ENCODE data around the gene GGT7.
A peak's percentile ranks its signal among the peaks of the same experiment; 100 is the strongest.
"Not testable (repeated sequence)": the region's sequence is repeated elsewhere in the genome, so short reads cannot be mapped to it uniquely, and the experiment has no call there.

Gene GGT7

DNA sequence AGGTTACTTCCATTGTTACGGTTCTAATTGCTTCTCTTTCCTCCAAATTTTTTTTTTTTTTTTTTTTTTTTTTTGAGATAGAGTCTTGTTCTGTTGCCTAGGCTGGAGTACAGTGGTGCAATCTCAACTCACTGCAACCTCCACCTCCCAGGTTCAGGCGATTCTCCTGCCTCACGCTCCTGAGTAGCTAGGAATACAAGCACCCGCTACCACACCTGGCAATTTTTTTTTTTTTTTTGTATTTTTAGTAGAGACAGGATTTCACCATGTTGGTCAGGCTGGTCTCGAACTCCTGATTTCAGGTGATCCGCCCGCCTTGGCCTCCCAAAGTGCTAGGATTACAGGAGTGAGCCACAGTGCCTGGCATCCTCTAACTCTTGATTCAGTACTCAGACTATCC, 8.3 kb upstream of the GGT7 start:
- not testable (repeated sequence) for DNase-seq

DNA sequence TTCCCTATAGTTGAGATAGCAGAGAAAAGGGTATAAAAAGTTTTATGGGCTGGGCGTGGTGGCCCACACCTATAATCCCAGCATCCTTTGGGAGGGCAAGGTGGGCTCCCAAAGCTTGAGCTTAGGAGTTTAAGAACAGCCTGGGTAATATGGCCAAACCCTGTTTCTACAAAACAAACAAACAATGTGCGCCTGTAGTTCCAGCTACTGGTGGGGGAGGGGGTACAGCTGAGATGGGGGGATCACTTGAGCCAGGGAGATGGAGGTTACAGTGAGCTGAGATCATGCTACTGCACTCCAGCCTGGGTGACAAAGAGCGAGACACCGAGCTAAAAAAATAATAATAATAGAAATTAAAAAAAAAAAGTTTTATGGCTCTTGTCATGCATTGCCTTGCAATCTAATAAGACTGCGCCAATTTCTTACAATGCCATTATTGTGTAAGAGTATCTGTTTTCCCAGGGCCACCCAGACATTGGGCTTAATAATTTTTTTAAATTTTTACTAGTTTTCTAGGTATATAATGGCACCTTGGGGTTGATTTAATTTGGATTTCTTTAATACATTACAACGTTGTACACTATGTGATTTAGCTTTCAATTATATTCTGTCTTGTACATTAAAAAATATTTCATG, 7.7 kb upstream of the GGT7 start:
- no peak for DNase-seq

DNA sequence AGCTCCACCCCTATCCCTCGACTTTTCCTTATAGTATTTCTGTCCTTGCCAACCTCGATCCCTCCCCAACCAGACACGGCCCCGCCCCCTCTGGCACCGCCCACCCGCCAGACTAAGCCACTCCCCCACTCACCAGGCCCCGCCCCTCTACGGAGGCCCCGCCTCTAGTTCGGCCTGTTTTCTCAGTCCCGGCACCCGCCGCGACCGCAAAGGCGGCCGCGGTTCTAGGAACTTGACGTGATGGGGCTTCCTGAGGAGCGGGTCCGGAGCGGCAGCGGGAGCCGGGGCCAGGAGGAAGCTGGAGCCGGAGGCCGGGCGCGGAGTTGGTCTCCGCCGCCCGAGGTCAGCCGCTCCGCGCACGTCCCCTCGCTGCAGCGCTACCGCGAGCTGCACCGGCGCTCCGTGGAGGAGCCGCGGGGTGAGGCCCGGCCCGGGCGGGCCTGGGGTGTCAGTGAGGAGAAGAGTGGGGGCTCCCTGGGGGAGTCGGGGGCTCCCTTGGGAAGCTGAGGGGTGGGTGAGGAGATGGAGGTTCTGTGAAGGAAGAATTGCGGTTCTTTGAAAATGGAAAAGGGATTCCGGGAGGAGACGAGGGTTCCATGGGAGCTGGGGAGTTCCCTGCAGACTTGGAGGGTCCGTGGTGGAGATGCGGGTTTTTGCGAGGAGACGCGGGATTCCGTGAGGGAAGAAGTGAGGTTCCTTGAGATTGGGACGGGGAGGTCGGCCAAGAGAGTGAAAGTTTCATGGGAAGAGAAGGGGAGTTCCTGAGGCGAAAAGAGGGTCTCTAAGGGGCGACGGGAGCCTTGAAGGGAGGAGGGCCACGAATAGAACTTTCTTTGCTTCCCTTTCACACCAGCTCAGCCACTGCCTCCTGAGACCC, 4.0 kb upstream of the GGT7 start, which contains the start of gene ACSS2:
Gene ACSS2, plus strand, starts transcription at position 207 of the 877 bp plus-strand sequence. Its CDS starts 34 bp downstream, at position 241.
- no peak for DNase-seq

DNA sequence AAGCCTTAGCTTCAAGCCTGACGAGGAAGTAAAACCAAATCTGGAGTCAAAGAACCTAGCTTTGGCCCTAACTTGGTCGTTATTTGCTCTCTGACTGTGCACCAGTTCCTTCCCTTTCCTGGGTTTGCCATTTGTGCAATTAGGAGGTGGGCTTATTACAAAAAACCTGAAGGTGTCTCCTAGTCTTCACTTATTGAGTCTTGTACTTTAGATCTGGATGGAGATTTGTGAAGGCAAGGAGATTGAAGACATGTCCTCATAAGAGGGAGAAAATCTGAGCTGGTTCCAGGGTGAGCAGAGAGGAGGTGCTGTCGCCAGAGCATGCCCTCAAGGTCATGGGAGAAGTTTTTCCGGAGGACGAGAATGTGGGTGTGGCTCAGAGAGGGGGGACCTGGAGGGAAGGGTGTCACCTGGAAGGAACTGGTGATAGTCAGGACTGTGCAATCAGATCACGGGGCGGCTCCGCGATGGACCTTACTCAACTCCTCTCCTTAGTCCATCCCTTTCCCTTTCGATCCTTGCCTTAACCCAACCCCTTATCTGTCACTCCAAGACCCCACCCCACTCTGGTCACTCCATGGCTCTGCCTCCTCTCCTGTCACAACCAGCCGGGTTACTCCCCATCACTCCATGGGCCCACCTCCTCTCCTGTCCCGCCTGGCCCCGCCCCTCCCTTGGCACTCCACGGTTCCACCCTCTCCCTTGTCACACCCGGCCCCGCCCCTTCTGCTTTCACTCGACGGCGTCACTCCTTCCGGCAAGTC, 3.2 kb upstream of the GGT7 start:
- DNase-seq, result peak; percentile 96

DNA sequence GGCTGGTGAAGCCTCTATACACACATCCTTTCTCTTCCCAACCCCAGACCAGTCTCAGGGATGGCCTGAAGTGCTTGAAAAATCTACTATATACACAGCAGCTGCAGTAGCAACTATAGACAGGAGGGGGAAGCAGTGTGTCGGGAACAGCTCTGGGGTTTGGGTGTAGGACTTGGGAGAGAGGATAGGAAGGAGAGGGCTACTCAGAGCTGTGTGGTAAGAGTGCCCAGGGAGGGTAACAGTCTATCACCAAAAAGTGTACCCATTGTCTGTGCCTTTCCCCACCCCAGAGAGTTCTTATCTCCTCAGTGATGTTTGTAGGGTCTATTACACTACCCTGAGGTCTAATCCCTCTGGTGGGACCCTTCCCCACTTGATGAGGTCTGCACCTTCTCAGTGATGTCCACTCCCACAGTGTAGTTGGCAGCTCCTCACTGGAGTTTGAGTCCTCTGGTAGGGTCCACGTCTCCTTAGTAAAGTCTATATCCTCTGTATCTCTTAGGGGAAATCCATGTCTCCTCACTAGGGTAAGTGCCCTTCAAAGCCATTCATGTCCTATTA, 1.5 kb upstream of the GGT7 start:
- peak; percentile 76 for DNase-seq

DNA sequence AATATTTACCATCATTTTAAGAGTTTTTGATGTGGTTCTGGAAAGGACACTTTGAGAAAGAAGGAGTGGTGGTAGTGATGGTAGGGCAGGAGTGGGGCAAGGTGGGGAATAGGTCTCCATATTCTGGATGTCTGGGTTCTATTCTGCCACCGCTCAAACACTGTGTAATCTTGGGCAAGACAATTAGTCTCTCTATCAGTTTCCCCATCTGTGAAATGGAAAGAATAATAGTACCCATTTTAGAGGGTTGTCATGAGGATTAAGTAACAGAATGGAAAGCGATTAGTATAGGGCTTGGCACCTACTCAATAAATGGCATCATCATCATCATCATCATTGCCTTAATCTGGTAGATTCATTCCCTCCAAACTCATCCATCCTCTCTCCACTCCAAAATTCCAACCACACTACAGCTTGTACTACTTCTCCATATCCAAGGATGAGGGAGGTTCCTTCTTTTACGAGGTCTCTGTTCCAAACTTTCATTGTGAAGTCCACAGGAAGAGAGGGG, 982 bp upstream of the GGT7 start:
- no peak for DNase-seq

DNA sequence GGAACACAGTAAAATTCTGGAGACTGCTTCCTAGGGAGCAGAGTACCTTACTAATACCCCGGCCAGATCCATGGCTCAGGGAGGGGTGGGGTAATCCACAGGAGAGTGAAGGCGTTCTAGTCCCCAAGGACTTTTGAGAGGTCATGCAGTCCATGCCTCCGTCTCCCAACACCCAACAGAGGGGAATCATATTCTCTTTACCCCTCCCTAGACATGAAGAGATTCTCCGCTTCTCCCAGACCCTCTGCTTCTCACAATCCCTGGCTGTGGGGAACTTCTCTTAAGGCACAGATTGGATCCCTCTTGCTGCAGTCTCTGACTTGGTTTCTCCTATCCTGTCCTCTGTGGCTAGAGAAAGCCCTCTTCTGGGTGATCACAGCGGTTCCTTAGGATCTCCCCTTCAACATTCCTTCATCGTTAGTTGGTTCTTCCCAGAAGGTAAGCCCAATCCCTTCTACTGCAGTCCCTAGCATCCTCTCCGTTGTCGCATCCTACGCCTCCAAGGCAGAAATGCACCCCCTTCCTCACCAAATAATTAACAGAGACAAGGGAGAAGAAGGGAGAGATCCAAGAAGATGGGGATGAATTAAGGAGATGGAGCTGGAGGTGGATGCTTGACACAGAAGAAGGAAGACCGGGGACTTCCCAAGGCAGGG, 562 bp downstream of the GGT7 start:
- DNase-seq, result no peak

DNA sequence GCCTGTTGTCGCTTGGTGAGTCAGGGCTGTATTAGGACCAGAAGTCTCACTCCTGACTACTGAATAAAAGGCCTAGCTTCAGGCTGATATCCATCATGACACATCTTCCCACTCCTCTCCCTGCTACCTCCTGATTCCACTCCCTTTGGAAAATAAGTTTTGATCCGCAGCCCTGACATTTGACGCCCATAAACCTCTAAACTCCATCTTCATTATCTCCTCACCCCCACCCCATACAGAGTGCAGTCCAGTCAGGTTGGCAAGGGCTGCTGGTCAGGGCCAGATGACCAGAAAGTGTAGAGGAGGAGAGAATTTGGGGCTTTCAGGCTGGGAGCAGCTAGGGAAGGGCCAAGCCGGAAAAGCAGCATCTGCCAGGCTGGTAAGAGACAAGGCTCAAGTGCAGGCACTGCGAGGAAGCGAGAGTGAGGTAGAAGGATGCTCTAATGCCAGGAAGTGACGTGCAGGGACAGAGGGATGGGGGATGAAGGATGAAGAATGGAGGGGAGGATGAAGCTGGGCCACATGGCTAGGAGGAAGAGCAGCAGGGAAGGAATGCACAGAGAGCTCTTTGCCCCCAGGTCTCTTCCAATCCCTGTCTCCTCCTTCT, 1.2 kb downstream of the GGT7 start:
- DNase-seq, result no peak

DNA sequence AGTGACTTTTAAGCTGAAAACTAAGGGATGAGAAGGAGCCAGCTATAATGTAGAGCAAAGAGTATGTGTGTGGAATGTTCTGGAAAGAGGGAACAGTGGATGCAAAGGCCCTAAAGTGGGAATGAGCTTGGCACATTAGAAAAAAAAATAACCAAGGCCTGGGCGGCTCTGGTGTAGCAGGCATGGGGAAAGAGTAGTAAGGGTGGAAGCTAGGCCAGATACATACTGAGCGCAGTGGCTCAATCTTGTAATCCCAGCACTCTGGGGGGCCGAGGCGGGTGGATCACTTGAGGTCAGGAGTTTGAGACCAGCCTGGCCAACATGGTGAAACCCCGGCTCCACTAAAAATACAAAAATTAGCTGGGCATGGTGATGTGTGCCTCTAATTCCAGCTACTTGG, 8.4 kb downstream of the GGT7 start:
- no peak for DNase-seq

DNA sequence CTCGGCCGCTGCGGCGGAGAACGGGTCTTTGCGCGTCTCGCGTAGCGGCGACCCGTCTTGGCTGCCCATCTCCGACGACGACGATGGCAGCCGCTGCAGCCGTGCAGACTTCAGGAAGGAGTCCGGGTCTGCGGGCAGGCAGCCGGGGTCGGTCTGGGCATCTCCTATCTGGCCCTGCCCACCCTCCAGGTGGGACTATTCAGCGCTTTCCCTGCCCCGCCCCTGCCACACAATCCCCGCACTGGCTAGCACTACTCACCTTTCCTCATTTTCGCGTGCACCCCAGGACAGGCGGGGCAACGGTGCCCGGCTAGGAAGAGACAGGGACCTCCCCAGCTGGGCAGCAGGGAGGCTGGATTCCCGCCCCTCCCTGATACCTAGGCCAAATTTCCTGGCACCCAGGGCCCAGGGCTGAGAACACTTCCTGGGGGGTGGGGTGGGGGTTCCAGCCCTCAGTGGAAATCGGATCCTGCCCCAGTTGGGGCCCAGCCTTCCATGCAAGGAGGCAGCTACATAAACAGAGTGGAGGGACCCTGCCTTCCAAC, 9.2 kb downstream of the GGT7 start:
- DNase-seq, result no peak

DNA sequence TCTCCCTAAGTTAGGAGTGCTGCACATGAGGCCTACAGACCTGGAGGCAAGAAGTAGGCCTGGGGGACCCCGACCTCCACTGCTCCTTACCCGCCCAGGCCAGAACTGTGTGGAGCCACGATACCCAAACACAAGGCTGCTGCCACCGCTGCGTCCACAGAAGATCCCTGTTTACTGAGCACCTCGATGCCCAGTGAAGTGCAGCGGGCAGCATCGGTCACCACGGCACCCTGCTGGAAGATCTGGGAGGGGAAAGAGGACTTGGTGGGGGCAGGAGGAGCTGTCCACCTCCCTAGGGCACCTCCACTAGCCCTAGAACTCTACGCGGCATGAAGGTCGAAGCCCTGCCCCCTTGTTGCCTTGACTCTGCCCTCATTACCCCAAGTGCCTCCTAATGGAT, 9.9 kb downstream of the GGT7 start:
- DNase-seq, result no peak

DNA sequence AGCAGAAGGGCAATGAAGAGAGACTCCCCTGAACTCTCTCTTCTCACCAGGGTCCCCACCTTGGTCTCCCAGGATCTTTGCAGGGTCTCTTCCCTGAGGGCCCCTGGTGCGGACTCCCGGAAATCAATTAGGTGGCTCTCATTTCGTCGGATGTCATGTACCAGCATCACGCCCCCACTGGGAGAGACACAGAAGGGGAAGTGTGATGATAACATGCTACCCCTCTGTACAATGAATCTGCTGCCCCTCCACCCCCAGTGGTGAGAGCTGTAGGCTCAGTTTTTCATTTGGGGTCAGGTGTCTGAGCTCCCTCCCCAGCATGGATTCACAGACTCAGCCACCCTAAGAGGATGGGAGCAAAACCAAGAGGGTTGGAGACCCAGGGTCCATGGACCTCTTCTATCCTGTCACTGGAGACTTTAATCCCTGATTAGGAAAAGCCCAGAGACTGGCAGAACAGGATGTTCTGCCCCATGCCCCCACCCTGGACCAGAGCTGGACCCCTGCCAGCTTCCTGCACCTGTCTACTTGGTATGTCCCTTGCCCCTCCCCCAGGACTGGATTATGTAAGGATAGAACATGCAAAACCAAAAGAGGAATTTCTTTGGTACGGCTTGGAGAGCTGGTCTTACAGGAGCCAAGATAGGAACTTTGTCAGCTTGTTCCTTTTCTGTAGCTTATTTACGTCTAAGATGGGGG, 11.1 kb downstream of the GGT7 start:
- DNase-seq, result no peak

DNA sequence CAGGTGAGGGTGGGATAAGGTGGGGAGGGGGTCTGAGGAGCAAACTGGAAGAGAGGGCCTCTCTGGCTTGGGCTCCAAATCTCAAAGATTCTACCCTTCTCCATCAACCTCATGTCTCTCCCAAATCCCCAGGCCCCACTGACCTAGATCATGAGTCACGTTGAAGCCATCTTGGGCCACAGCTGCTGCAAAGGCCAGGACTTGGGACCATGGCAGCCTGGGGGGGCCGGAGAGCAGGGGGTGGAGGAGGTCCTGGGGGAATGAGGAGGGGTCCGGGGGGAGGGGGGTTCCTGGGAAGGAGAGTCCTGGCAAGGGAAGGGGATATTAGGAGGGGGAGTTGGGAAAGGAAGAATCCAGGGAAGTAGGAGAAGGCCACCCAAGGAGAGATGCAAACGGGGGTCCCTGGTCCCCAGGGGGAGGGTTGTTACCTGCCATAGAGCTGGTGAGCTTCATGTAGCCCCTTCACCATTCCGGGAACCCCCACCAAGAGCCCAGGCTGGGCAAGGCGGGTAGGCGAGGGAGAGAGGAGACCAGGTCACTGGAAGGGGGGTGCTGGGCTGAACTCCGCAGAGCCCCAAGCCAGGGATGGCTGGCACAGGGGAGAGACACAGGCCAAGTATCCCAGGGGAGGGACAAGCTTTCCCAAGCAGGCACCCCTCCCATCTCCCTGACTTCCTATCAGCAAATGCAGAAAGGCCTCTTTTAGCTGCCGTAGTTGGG, 12.7 kb downstream of the GGT7 start:
- no peak for DNase-seq

DNA sequence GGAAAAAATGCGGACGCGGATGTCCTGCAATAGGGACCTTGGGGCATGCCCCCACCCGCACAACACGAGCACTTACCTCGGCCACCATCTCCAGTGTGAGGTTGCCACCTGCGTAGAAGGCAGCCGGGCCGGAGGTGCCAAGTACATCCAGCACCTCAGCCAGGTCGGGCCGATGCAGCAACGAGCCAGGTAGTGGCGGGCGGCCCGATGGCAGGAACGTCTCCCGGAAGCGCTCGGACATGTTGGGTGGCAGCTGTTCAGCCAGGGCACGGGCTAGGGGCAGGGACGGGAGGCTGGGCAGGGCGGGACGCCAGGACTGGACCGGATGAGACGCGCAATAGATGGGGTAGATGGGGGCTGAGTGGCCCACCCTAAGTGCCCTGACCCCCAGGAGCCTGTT, 13.3 kb downstream of the GGT7 start:
- DNase-seq, result no peak

DNA sequence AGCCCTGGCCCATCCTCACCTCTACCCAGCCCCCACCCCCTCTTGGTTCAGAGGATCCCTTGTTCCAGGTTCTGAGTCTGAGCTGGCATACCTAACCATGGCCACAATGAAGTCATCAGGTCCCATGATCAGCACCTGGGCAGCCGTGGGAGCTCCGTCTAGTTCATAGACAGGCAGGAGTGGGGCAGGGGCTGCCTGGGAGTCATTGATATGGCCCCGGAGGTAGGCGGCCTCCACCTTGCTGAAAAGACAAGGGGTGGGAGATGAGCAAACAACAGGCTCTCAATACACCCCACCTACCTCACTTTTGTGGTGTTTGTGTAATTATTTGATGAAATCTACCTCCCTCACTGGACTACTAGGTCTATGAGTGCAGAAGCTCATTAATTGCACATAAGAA, 20.4 kb downstream of the GGT7 start:
- no peak for DNase-seq

DNA sequence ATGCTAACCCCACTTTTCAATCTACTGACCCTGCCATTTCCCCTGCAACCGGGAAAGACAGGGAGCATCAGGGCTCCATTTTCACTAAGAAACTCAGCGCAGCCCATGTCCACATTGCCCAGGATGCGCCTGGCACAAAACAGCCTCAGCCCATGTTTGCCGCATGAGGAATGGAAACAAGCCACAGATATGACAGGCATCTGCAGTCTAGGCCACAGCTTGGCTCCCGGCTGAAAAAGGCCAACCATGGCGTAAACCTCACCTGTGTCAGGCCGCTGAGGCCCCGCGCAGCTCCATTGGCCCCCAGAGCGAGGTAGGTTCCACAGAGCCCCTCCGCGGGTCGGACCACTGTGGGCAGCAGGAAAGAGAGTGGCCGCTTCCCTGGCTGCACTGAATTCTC, 21.7 kb downstream of the GGT7 start:
- no peak for DNase-seq

DNA sequence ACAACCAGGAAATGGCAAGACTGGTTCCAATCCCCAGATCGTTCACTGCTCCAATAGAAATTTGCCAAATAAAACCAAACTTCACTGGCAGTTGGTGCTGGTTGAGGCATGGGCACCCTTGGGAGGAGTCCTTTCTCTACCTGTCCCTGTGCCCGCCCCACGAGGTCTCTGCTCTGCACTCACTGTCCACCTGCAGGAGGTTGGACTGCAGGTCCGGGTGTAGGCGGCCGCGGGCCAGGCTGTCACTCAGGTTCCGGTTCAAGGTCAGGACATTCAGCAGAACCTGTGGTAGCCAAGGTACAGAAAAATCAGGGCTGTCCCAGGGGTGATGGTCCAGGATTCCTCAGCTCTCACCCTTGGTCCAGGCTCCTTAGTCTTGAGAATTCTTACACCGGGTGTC, 22.9 kb downstream of the GGT7 start:
- no peak for DNase-seq

DNA sequence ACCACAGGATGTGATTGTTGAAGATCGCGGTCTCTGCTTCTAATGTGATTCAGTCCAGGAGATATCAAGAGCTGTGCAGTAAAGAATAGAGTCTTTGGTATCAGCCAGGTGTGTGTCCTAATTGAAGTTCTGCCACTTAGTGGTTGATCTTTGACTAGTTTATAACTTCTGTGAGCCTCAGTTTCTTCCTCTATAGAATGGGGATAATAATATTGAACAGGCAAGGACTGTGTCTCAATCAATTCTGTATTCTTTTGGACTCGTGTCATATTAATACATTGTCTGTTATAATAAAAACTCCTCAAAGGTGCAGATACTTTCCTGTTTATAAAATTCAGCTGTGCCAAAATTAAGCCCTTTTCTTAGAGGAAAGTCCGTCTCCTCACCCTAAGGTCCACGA, 24.1 kb downstream of the GGT7 start:
- no peak for DNase-seq

DNA sequence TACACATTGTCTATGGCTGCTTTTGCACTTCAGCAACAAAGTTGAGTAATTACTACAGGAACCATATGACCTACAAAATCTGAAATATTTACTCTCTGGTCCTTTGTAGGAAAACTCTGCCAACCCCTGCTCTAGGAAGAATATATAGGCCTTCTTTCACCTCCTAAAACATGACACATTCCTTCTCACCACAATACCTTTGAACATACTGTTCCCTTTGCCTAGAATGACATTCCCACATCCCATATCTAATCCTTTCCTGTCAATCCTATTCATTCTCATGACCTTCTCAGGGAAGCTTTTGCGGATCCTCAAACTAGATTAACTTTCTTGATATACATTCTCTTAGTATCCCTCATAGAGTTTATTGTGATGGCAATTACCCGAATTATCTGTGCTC, 29.2 kb downstream of the GGT7 start:
- no peak for DNase-seq

DNA sequence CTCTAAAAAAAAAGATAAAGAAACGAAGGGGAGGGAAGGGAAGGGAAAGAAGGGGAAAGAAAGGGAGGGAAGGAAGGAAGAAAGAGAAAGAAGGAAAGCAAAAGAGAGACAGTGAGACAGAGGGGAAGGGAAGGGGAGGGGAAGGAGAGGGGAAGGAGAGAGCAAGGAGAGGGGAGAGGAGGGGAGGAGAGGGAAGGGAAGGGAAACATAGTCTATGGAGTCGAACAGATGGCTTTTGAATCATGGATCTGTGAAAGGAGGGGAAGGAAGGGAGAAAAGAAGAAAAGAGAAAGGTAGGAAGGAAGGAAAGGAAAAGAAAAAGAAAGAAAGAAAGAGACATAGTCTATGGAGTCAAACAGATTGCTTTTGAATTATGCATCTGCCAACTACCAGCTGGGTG, 30.5 kb downstream of the GGT7 start:
- DNase-seq, result no peak

Data from NCI-H446 treated with DMSO at 0.1 percent for 48 hours (cell line).